Measurements from ENCODE around the gene TUBD1. TPM values are rescaled to one million over a fixed set of nuclear protein-coding genes. Genes with fewer than 3 reads are reported as not detected.
"Not testable (repeated sequence)": the region's sequence is repeated elsewhere in the genome, so short reads cannot be mapped to it uniquely, and the experiment has no call there.

The TUBD1 gene, protein sequence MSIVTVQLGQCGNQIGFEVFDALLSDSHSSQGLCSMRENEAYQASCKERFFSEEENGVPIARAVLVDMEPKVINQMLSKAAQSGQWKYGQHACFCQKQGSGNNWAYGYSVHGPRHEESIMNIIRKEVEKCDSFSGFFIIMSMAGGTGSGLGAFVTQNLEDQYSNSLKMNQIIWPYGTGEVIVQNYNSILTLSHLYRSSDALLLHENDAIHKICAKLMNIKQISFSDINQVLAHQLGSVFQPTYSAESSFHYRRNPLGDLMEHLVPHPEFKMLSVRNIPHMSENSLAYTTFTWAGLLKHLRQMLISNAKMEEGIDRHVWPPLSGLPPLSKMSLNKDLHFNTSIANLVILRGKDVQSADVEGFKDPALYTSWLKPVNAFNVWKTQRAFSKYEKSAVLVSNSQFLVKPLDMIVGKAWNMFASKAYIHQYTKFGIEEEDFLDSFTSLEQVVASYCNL
- total RNA-seq, result 7.5 TPM
- long read RNA-seq, partial matches to known transcripts, result 0 of 5 reads
- long read RNA-seq, other reads (novel, unspliced or antisense), result 2 of 5 reads

DNA sequence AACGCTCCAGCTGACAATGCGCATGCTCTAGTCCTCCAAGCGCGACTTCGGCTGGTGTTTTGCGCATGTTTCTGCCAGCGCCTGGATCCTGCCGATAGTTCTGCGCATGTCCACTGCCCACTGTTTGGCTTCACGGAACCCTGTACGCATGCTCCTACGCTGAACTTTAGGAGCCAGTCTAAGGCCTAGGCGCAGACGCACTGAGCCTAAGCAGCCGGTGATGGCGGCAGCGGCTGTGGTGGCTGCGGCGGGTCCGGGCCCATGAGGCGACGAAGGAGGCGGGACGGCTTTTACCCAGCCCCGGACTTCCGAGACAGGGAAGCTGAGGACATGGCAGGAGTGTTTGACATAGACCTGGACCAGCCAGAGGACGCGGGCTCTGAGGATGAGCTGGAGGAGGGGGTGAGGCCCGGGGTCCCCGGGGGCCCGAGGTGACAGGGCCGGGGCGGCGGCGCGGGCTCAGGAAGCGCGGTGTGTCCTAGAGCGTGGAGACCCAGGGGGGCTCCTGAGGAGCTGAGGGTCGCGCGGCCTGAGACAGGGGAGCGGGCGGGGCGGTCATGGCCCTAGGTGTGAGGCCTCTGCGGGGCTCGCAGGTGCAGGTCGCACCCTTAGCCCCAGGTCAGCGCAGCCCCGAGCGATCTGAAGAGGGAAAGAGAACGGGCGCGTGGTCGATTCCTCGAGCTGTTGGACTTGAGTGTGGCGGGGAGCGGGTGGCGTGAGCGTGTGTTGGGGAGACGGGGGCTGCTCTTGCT is at the start of gene TUBD1, which contains the start of gene RPS6KB1:
Gene TUBD1, minus strand, starts transcription at position 20 of the 752 bp plus-strand sequence. CDS start 1,941 bp downstream, outside the sequence.
Gene RPS6KB1, plus strand, starts transcription at position 198 of the 752 bp plus-strand sequence. Its CDS starts 64 bp downstream, at position 262.
- DNase-seq (ENCODE audit: low spot score), result peak; percentile 97
- intact Hi-C loops (cut with DNase I), result no loop called here

DNA sequence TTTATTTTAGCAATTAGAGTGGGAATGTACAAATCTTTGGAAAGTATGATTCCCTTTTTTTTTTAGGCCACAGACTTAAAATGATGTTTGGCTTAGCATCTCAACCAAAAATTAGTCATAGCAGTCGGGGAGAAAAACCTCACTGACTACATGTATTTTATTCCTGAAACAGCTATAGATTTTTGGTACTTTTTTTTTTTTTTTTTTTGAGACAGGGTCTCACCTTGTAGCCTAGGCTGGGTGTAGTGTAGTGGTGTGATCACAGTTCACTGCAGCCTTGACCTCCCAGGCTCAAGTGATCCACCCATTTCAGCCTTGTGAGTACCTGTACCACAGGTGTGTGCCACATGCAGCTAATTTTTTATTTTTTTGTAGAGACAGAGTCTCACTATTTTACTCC is 48.4 kb upstream of the TUBD1 start:
- intact Hi-C loops (cut with DNase I), result loop anchor here (10.0 kb wide), 1 partner anchor 94 kb away; no protein-coding TSS in a partner anchor

DNA sequence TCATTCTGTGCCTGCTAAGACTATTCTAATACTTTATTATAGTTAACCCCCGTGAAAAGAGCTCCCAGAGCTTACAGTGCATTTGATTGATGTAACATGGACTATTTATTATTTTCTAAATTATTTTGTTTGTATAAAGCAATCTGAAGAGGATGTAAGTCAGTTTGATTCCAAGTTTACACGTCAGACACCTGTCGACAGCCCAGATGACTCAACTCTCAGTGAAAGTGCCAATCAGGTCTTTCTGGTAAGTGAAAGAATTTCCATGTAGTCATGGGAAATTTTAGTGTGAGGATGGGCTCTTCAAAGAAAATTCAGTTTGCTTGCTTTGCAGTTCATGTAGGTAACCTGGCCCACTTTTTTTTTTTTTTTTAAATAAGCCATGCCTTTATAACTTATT is 48.0 kb upstream of the TUBD1 start:
- not testable (repeated sequence) for DNase-seq (ENCODE audit: low spot score)
- intact Hi-C loops (cut with DNase I), result loop anchor here (10.0 kb wide), 1 partner anchor 94 kb away; no protein-coding TSS in a partner anchor

More for the DNA sequence above, 48.4 kb upstream of the TUBD1 start:
- DNase-seq (ENCODE audit: low spot score), result no peak

DNA sequence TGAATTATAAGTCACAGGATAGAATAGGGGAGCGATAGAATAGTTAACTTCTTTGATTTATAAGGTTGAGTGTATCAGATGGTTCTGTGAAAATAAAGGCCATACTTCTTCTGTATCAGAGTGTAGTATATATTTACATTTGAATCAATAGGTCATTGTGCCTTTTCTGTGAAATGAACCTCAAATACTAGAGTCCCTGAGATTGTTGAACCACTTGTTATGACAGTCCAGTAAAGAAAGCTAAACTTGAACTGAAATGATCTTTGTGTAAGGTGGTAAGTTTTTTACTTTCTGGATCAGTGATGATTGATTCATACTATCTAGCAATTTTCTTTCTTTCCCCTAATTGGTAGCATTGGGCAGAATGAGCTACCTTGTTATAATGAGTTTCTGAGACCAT is 40.6 kb upstream of the TUBD1 start:
- intact Hi-C loops (cut with DNase I); DNase-seq (ENCODE audit: low spot score): not testable (repeated sequence)

DNA sequence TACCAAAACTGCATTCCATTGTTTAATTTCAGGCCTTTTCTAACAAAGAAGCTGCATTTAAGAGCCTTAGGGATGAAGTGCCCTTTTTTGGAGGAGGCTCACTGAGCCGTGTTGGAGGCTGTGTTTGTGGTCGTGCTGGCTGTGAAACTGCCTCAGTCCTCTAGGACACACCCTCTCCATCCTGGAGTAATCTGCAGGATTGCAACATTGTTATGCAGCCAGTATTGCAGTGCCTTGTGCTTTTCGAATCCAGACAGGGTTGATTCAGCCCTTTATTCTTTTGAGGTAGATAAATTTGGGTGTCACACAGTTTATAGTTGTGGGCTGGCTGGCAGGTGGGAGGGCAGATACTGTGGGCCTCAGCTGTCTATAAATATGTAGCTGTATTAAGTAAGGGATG is 38.0 kb upstream of the TUBD1 start:
- DNase-seq (ENCODE audit: low spot score); intact Hi-C loops (cut with DNase I): not testable (repeated sequence)

DNA sequence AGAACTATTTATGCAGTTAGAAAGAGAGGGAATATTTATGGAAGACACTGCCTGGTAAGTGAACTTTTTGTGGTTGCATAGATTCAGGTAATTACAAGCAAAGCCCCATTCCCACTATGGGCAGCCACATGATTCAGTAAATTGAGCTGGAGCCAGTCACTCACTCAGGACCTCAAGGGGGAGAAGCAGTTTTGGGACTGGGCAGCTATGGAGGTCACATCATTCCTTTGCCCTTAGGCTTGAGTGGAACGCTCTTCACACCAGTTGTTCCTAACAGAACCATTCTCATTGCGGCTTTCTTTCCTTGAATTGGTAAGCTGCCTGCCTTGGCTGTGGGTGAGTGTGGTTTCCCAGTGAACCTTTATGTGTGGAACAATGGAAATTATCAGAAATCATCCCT is 37.4 kb upstream of the TUBD1 start:
- intact Hi-C loops (cut with DNase I); DNase-seq (ENCODE audit: low spot score): not testable (repeated sequence)

DNA sequence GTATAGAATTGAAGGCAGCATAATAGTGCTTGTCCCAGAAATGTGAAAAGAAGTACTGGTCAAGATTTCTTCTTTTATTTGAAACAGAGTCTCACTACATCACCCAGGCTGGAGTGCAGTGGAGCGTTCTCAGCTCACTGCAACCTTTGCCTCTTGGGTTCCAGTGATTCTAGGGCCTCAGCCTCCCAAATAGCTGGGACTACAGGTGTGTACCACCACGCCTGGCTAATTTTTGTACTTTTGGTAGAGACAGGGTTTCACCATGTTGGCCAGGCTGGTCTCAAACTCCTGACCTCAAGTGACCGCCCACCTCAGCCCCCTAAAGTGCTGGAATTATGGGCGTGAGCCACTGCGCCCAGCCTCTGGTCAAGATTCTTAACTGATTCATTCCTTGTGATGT is 27.9 kb upstream of the TUBD1 start:
- DNase-seq (ENCODE audit: low spot score); intact Hi-C loops (cut with DNase I): not testable (repeated sequence)

DNA sequence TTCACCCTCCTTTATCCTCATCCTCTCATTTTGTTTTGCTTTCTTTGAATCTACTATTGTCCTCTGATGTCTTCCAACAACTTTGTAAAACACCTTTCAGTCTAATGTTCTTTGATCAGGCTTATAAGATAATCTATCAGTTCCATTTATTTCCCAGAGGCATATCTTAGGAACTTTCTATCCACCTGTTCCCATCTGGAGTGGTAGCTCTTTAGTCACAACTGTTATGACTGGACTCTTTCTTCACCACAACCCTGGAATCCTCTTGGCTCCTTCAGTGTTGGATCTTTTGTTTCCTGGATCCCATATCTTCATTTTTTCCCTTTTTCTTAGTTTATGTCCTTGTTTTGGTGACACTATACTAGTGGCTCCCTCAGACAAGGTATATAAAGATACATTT is 23.7 kb upstream of the TUBD1 start:
- intact Hi-C loops (cut with DNase I), result loop anchor here (5.0 kb wide), 1 partner anchor 121 kb away; no protein-coding TSS in a partner anchor
- no peak for DNase-seq (ENCODE audit: low spot score)

DNA sequence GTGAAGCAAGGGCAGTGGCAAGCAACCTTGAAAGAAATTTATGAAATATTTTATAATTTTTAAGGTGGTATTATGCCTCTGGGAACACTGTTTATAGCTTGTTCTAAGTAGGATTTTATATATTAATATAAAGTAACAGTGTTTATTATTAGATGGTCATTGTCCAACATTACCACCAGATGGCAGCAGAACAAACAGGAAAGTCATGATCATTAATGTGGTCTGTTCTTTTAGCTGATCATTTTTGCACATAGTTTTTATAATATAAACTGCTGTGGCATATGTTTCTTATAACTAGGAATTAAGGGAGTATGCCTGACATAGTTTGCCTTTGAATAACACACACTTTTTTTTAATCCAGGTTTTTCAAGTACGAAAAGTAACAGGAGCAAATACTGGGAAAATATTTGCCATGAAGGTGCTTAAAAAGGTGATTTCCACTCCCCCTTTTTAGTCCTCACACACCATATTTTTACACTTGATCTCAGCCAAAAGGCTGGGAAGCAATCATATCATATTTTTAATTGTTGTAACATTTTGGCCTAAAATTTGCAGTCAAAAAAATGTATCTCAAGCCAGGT is 21.6 kb upstream of the TUBD1 start:
- intact Hi-C loops (cut with DNase I), result no loop called here
- DNase-seq (ENCODE audit: low spot score), result no peak

DNA sequence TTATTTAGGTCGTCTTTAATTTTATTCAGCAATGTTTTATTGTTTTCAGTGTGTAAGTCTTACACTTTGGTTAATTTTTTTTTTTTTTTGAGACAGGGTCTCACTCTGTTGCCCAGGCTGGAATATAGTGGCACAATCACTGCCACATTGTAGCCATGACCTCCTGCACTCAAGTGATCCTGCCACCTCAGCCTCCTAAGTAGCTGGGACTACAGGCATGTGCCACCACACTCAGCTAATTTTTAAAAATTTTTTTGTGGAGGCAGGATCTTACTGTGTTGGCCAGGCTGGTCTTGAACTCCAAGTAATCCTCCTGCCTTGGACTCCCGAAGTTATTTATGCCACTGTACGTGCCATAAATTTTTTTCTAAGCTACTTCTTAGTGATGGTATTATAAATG is 14.7 kb upstream of the TUBD1 start:
- no peak for DNase-seq (ENCODE audit: low spot score)
- intact Hi-C loops (cut with DNase I), result no loop called here

DNA sequence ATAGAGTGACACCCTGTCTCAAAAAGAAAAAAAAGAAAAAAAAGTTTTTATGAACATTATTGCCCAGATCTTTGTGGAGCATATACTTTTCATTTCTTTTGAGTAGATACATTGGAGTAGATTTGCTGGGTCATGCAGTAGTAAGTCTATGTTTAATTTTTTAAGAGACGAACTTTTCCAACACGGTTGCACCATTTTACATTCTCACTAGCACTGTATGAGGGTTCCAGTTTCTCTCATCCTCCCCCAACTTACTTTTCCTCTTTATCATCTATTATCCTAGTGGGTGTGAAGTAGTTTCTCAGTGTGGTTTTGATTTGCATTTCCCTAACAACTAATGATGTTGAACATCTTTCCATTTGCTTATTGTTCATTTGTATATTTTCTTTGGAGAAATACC is 10.7 kb upstream of the TUBD1 start:
- DNase-seq (ENCODE audit: low spot score), result no peak
- intact Hi-C loops (cut with DNase I), result no loop called here

DNA sequence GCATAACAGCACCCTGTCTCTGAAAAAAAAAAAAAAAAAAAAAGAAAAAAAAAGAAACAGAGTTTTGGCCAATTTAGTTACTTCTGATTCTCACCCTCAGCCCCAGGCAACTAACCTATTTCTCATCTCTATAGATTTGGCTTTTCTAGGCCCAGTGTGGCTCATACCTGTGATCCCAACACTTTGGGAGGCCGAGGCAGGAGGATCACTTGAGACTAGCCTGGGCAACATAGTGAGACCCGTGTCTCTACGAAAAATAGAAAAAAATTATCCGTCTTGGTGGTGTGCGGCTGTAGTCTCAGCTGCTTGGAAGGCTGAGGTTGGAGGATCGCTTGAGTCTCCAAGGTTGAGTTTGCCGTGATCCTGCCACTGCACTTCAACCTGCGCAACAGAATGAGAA is 8.9 kb upstream of the TUBD1 start:
- intact Hi-C loops (cut with DNase I), result no loop called here
- DNase-seq (ENCODE audit: low spot score), result no peak

DNA sequence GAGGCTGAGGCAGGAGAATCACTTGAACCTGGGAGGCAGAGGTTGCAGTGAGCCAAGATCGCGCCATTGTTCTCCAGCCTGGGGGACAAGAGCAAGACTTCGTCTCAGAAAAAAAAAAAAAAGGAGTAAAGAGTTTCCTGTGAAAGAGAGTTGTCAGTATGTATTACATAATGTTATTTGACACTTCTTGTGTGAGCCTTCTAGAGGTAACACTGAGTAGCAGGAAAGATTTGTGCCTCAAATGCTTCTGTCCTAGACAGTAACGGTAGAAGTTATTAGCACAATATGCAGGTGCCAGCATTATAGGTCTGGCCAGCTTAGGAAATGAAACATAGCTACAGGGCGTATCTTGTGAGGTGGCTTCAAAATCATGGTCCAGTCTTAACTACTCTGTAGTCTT is 6.4 kb upstream of the TUBD1 start:
- DNase-seq (ENCODE audit: low spot score), result no peak
- intact Hi-C loops (cut with DNase I), result no loop called here

DNA sequence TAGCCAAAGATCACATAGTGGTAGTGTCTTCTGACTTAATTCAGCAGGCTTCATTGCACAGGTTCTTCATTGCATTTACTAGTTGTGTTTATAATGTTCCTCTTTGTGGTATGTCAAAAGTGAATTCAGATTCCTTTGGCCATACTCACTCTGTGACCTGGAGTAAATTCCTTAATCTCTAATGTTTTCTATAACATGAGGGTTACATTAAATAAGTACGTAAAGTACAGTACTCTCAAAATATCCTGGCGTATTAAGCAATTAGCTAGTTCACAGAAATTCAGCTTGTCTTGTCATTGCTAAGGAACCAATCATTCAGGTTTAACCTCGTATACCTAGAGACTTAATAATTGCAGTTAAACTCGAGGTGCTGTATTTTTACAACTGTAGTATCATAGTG is 4.3 kb upstream of the TUBD1 start:
- no peak for DNase-seq (ENCODE audit: low spot score)
- intact Hi-C loops (cut with DNase I), result no loop called here

DNA sequence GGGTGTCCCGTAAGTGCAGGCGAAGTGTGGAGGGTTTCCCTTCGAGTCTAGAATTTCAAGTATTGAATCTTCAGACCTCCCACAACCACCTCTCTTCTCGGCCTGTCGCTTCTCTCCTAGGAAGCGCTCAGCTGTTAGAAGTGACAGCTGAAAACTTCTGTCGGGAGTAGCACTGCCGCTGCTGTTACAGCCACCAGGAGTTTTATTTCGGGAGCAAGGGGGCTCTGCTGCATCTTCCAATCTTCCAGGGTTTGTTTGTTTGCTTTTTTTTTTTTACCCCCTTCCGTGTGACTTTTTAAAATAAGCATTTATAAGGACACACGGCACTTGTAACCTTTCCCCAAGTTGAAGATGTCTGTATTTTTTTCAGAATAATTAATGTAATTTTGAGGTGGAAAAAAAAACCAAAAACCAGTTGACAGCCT is 945 bp upstream of the TUBD1 start:
- intact Hi-C loops (cut with DNase I), result no loop called here
- no peak for DNase-seq (ENCODE audit: low spot score)

DNA sequence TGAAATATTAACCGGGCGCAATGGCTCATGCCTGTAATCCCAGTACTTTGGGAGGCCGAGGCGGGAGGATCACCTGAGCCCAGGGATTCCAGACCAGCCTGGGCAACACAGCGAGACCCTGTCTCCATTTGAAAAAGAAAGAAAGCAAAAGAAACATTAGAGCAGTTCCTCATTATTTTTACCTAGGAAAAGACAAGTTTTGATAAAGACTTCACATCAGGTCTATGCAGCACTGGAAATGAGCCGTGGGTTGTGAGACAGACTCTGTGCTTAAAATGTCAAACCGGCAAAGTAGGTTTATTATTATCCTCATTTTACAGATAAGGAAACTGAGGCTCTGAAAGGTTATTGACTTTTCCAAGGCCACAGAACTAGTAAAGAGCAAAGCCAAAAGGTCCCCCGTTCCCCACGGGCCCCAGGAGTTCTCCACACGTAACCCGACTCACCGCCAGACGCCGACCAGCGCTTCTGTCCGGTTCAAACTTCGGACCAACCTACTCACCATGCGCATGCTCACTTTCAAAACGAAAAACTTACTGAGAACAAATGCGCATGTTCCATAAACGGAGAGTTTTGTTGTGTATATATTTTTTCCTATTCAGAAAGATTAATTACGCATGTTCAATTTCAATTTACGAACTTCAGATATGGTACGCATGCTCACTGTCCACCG is 356 bp downstream of the TUBD1 start:
- intact Hi-C loops (cut with DNase I), result no loop called here
- DNase-seq (ENCODE audit: low spot score), result no peak

DNA sequence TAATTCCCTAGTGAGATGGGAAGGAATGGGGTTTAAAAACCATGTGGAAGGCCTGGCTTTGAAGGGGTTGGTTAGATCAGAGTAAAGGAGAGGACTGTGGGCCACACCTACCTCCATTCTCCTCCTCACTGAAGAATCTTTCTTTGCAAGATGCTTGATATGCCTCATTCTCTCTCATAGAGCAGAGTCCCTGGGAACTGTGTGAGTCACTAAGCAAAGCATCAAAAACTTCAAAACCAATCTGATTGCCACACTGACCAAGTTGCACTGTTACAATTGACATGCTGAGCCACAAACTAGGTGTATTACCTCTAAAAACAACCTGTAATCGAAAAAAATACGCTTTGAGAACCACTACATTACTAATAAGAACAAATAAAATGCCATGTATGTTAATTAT is 2.0 kb downstream of the TUBD1 start:
- no peak for DNase-seq (ENCODE audit: low spot score)
- intact Hi-C loops (cut with DNase I), result no loop called here

DNA sequence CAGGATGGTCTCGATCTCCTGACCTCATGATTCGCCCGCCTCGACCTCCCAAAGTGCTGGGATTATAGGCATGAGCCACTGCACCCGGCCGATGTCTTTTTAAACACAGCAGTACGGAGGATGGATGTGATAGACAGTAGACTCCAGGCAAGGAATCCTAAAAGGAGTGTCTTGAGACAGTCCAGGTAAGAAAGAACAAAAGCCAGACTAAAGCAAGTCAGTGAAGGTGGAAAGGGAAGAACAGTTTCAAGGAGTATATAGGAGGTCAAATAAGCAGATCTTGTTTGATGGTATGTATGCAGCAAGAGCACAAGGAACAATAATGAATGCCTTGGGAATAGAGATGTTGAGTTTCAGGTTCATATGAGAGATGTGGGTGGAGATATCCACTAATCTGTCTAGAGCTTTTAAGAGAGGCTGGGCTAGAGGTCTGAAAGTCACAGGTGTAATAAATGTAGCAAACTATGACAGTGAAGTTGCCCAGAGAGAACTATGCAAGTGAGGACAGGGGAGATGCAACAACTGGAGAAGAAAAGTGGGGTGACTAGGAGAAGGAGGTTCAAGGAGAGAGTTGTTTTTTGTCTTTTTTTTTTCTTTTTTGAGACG is 4.5 kb downstream of the TUBD1 start:
- DNase-seq (ENCODE audit: low spot score), result no peak
- intact Hi-C loops (cut with DNase I), result no loop called here

DNA sequence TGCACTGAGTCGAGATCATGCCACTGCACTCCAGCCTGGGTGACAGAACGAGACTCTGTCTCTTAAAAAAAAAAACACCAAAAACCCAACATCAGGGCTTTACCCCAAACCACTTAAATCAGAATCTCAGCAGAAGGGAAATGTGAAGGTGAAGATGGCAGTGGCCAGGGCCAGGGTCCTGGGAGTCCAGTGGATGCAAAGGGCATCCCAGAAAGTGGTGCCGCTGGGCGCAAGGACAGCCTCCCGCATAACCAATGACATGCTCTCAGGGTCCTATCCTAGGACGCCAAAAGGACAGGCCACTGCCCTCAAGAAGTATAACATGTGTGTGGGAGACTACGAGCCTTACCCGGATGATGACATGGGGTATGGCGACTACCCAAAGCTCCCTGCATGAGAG is 7.9 kb downstream of the TUBD1 start:
- intact Hi-C loops (cut with DNase I), result no loop called here
- no peak for DNase-seq (ENCODE audit: low spot score)
